ENCODE results near the gene ABCC10.

GRCh38 chr6:43394982-43395381 lies 32.4 kb upstream of the ABCC10 start:
- TF ChIP-seq GATA2 (IDR thresholded peaks at IDR 0.05; ENCODE audit: low read depth, low read length) = no peak
- TF ChIP-seq GATA3 (IDR thresholded peaks at IDR 0.05; ENCODE audit: low read depth, low read length) = no peak

All from SH-SY5Y (cell line).